ENCODE results near the gene ASB13.

DNA sequence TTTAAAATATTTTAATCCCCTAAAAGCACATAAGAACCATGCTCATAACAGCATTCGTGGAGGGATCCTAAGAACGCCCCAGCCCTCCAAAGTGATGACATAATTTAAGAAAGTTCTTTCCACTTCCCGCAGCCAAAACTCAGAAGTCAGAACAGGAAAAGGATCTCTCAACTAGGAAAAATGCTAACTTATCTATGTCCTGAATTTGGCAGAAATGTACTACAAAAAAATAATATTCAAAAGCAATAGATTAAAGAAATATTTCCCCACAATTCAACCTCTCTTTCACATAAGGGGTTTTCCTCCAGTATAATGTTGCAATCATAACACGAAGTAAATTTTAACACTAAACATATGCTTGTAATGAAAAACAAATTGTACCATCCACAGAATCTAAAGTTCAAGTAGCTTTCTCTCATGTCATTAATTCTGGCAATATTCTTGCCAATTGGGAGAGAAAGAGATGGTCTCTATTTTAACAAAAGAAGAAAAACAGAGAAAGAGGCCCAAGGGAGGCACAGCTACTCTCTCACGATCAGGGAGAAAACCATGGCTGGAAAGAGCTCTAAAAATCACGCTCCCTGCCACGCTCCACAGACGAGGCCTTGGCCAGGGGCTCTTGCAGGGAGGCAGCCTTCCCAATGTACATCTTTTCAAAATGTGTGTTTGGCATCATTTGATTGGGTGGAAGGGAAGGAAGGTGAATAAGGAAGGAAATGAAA lies 22.9 kb downstream of the ASB13 start:
- TF ChIP-seq POLR2AphosphoS5 (IDR thresholded peaks at IDR 0.05) = no peak
- TF ChIP-seq, protein P1, sequence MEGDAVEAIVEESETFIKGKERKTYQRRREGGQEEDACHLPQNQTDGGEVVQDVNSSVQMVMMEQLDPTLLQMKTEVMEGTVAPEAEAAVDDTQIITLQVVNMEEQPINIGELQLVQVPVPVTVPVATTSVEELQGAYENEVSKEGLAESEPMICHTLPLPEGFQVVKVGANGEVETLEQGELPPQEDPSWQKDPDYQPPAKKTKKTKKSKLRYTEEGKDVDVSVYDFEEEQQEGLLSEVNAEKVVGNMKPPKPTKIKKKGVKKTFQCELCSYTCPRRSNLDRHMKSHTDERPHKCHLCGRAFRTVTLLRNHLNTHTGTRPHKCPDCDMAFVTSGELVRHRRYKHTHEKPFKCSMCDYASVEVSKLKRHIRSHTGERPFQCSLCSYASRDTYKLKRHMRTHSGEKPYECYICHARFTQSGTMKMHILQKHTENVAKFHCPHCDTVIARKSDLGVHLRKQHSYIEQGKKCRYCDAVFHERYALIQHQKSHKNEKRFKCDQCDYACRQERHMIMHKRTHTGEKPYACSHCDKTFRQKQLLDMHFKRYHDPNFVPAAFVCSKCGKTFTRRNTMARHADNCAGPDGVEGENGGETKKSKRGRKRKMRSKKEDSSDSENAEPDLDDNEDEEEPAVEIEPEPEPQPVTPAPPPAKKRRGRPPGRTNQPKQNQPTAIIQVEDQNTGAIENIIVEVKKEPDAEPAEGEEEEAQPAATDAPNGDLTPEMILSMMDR (IDR thresholded peaks at IDR 0.05) = no peak
- no peak for TF ChIP-seq POLR2A (IDR thresholded peaks at IDR 0.05)
- no peak for TF ChIP-seq EP300 (IDR thresholded peaks at IDR 0.05)
